Myocyte (in vitro differentiated cells): Measurements from ENCODE around the gene DRD4. TPM values are rescaled to one million over a fixed set of nuclear protein-coding genes. Genes with fewer than 3 reads are reported as not detected.
"Not testable (repeated sequence)": the region's sequence is repeated elsewhere in the genome, so short reads cannot be mapped to it uniquely, and the experiment has no call there.

Source experiments
- DNase-seq: peaks from one replicate; pipeline ENCODE4 v3.0.0-alpha.2; 2012; ENCODE audit warnings: low read depth
- total RNA-seq: library from RNA; depleted of rRNA; stranded (reverse); fragments of >200 nt; gene quantifications from 2 replicates; pipeline ENCODE4 v1.2.3, GENCODE V29; 2014

DRD4 gene
- total RNA-seq, 1 donor from 2014 or later = not detected

DNA sequence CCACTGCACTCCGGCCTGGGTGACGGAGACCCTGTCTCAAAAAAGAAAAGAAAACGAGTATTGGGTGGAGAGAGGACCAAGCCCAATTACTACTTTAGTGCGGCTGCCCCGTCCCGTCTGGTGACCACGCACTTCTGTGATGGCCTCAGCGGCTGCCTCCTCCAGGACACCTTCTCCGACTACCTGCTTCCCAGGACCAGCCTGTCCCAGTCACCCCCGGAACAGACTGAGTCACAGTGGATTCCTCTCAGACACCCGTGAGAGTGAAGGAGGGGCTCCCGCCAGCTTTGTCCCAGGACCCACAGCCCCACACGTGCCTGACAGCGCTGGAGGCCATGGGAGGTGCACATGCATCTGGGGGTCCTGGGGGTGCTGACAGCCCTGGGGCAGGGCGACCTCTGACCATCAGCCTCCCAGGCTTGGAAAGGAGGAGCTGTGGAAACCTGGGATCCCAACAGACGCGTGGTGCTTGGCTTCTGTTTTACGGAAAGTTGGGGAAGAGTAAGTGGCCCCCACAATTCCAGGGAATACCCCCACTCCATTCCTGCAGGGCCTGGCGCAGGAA, 4.8 kb downstream of the DRD4 start:
- no peak for DNase-seq

- no peak for DNase-seq
Observed at GRCh38 chr11:643366-643765, 6.3 kb downstream of the DRD4 start.

- no peak for DNase-seq
Observed at GRCh38 chr11:643849-644738, 7.0 kb downstream of the DRD4 start.

GRCh38 chr11:645536-645935, 8.5 kb downstream of the DRD4 start:
- DNase-seq = no peak

GRCh38 chr11:646214-646613, 9.1 kb downstream of the DRD4 start:
- DNase-seq = no peak

DNA sequence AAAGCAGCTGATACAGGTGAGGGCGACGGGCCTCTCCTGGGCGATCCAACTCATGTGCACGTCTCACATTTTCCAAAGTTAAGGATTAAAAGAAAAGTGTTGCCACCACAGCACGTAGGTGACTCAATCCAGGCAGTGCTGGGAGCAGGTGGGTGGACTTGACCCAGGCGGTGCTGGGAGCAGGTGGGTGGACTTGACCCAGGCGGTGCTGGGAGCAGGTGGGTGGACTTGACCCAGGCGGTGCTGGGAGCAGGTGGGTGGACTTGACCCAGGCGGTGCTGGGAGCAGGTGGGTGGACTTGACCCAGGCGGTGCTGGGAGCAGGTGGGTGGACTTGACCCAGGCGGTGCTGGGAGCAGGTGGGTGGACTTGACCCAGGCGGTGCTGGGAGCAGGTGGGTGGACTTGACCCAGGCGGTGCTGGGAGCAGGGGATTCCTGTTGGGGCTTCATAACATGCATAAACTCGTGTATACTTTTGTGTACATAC, 10.6 kb downstream of the DRD4 start:
- not testable (repeated sequence) for DNase-seq

DNA sequence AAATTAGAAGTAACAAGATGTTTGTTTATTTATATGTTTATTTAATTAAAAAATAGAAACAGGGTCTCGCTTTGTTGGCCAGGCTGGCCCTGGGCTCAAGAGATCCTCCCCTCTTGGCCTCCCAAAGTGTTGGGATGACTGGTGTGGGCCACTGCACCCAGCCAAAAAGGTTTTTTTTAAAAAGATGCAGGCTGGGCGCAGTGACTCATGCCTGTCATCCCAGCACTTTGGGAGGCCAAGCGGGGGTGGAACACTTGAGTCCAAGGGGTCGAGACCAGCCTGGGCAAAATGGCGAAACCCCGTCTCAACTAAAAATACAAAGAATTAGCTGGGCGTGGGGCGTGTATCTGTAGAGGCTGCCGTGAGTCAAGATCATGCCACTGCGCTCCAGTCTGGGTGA, 13.4 kb downstream of the DRD4 start:
- DNase-seq = peak; percentile 26

DNA sequence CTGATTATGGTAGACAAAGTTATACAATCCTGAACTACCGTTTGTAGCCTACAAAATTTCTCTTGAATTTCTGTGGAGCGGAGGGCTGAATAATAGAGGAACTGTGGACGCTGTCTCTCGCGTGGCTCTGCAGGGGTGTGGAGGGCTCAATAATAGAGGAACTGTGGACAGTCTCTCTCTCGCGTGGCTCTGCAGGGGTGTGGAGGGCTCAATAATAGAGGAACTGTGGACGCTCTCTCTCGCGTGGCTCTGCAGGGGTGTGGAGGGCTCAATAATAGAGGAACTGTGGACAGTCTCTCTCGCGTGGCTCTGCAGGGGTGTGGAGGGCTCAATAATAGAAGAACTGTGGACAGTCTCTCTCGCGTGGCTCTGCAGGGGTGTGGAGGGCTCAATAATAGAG, 16.1 kb downstream of the DRD4 start:
- DNase-seq = not testable (repeated sequence)

DNA sequence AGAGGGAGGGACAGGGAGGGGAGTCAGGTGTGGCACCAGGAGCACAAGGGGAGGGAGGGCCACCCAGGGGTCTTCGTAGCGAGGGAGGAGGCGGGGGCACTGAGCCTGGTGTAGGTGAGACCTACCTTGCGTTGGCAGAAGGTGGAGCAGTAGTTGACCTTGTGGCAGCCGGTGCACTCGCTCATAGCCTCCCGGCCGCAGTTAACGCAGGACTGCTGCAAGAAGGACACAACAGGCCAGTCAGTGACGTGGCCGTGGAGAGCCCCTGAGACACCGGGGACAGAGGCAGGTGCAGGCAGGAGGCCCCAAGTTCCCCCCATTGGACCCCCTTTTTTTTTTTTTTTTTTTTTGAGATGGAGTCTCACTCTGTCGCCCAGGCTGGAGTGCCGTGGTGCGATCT, 16.8 kb downstream of the DRD4 start:
- DNase-seq = no peak

GRCh38 chr11:654444-654843, 17.4 kb downstream of the DRD4 start:
- not testable (repeated sequence) for DNase-seq

GRCh38 chr11:655036-655726, 18.1 kb downstream of the DRD4 start:
- DNase-seq = no peak

DNA sequence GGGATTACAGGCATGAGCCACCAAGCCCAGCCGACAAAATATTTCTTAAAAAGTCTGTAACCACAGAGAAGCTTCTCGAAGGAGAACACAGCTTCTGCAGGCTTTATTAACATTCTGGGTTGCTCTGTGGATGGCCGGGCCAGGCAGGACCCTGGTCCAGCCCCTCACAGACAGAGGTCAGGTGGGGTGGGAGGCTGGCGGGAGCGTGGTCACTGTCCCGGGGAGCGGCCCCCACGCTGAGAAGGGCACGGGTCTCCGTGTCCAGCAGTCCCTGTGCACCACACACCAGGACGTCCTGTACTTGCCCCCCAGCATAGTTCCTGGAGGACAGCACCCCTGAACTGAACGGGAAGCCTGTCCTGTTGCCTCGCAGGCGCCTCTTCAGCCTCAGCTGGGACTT, 19.4 kb downstream of the DRD4 start:
- DNase-seq = no peak

- no peak for DNase-seq
Observed at GRCh38 chr11:656866-657265, 19.8 kb downstream of the DRD4 start.

DNA sequence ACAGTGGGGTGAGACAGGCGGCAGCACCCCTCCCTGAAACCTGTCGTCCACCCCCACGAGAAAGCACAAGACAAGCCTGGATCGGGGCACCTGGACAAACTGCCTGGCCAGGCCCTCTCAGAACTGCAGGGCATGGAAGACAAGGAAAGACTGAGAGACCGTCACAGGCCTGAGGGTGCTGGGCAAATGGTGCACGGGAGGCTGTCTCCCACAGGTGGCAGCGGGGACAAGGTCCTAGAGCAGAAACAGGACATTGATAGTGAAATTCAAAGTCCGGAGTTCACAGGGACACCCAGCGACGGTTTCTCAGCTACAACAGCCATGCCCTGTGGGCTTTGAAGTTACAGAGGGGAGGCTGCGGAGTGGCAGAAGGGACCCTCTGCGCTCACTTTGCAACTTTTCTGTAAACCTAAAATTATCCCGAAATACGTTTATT, 20.6 kb downstream of the DRD4 start:
- DNase-seq = no peak

- DNase-seq = no peak
Observed at GRCh38 chr11:659532-660085, 22.5 kb downstream of the DRD4 start.

DNA sequence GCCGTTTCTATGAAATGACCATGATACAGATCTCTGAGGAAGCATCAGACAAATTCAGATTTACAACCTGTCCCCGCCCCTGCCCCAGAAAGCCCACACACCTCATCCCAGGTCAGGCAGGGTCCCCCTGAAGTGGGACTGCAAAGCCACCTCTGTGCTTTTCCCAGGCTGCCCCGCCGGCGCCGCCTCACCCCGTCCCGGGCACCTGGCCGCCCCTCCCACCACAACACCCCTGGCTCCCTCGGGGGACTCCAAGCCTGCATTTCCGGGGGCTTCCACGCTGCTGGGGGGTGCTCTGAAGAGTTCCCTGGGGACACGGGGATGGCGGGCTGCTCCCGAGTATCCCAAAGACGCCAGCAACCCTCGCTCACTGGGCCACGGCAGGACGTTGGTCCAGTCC, 23.2 kb downstream of the DRD4 start:
- no peak for DNase-seq

- no peak for DNase-seq
Observed at GRCh38 chr11:660681-661444, 23.8 kb downstream of the DRD4 start.

DNA sequence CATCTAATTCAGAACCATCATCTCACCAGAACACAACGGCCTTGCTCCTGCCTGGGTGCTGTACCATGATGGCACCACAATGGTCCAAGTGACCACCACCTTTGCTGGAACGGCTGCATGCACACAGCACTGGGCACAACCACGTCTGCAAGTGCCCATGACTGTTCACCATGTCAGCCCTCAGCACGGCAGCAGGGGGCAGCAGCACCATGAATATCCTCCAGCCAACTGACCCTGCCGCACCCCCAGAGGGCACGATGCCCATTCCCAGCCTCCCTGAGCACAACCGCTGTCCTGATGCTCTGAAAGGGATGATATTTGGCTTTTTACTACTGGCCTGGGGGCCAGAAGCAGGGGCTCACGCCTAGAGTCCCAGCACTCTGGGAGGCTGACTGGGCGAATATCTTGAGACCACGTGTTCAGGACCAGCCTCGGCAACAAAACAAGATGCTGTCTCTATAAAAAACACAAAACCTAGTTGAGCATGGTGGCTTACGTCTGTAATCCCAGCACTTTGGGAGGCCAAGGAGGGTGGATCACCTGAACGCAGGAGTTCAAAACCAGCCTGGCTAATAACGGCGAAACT, 25.7 kb downstream of the DRD4 start:
- peak; percentile 61 for DNase-seq

DNA sequence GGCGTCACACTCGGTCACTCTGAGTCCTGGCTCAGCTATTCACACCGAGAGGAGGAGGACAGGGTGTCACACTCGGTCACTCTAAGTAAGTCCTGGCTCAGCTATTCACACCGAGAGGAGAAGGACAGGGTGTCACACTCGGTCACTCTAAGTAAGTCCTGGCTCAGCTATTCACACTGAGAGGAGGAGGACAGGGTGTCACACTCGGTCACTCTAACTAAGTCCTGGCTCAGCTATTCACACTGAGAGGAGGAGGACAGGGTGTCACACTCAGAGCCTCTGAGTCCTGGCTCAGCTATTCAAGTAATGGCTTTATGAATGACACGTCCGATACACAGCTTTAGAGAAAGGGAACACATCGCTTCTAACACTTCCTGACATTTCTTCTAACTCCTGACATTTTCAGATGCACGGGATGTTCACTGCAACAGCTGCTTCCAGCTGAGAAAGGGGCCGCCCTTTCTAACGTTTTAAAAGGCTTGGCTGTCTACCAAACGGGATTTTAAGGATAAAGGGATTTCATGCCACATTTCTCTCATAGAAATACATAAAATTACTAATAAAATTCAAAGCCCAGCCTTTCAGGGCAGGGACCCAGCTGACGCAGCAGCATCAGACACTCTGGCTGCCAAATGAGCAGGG, 28.1 kb downstream of the DRD4 start:
- peak; percentile 85 for DNase-seq

GRCh38 chr11:665704-666281, 28.7 kb downstream of the DRD4 start:
- peak; percentile 58 for DNase-seq
